GM18858 (cell line): Measurements from ENCODE around the gene IL10RB.
"Not testable (repeated sequence)": the region's sequence is repeated elsewhere in the genome, so short reads cannot be mapped to it uniquely, and the experiment has no call there.

Experiments used
- ATAC-seq: cut with Tn5 transposase; IDR thresholded peaks from one replicate; pipeline ENCODE4 v1.9.1; 2021; ENCODE audit not compliant: unreplicated experiment

IL10RB gene

GRCh38 chr21:33300701-33301631 is 34.8 kb downstream of the IL10RB start:
- no peak for ATAC-seq

GRCh38 chr21:33301632-33302002 is 35.5 kb downstream of the IL10RB start:
- no peak for ATAC-seq

GRCh38 chr21:33302055-33302454 is 35.9 kb downstream of the IL10RB start:
- ATAC-seq = no peak

- no peak for ATAC-seq
Observed at GRCh38 chr21:33302796-33303195, 36.6 kb downstream of the IL10RB start.

GRCh38 chr21:33305344-33305671 is 39.1 kb downstream of the IL10RB start:
- ATAC-seq = no peak

GRCh38 chr21:33305938-33306337 is 39.8 kb downstream of the IL10RB start:
- no peak for ATAC-seq

- ATAC-seq = peak; percentile 91
Observed at GRCh38 chr21:33308586-33309490, 42.7 kb downstream of the IL10RB start.

GRCh38 chr21:33309778-33310177 is 43.6 kb downstream of the IL10RB start:
- ATAC-seq = no peak

- no peak for ATAC-seq
Observed at GRCh38 chr21:33312121-33312520, 46.0 kb downstream of the IL10RB start.

GRCh38 chr21:33313183-33313582 is 47.0 kb downstream of the IL10RB start:
- no peak for ATAC-seq

- no peak for ATAC-seq
Observed at GRCh38 chr21:33313611-33314010, 47.4 kb downstream of the IL10RB start.

GRCh38 chr21:33314111-33314510 is 47.9 kb downstream of the IL10RB start:
- ATAC-seq = no peak

GRCh38 chr21:33315946-33316710 is 50.0 kb downstream of the IL10RB start:
- ATAC-seq = no peak

- no peak for ATAC-seq
Observed at GRCh38 chr21:33317145-33317544, 51.0 kb downstream of the IL10RB start.

- ATAC-seq = no peak
Observed at GRCh38 chr21:33317786-33318486, 51.8 kb downstream of the IL10RB start.

GRCh38 chr21:33321005-33321404 is 54.8 kb downstream of the IL10RB start:
- ATAC-seq = not testable (repeated sequence)

- not testable (repeated sequence) for ATAC-seq
Observed at GRCh38 chr21:33323610-33324009, 57.4 kb downstream of the IL10RB start.

GRCh38 chr21:33324291-33325221 is 58.4 kb downstream of the IL10RB start, which contains the start of gene IFNAR1:
TSS of gene IFNAR1 (plus strand) at chr21:33324970. CDS start at chr21:33325056, 86 bp downstream.
- peak; percentile 65 for ATAC-seq
